ENCODE results near the gene PTPRD. TPM values are rescaled to one million over a fixed set of nuclear protein-coding genes. Genes with fewer than 3 reads are reported as not detected.

PTPRD gene
- total RNA-seq, 1 donor, result 11.5 TPM

DNA sequence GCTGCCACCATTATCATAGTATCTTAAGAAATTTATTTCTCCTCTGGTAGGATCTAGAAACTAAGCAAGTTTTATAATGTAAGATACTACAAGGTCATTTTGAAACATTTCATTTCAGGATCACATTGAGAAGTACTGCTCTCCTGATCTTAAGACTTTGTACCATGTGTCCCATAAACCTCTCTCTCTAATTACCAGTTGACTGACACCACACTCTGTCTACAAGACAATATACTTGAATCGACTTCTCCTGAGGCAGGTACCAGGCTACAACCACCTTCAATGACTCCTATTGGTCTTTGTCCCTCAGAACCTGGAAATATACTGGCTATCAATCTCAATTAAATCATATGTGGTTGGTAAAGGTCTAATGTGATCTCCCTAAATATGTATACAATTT is 597.0 kb downstream of the PTPRD start:
- TF ChIP-seq, protein P1, sequence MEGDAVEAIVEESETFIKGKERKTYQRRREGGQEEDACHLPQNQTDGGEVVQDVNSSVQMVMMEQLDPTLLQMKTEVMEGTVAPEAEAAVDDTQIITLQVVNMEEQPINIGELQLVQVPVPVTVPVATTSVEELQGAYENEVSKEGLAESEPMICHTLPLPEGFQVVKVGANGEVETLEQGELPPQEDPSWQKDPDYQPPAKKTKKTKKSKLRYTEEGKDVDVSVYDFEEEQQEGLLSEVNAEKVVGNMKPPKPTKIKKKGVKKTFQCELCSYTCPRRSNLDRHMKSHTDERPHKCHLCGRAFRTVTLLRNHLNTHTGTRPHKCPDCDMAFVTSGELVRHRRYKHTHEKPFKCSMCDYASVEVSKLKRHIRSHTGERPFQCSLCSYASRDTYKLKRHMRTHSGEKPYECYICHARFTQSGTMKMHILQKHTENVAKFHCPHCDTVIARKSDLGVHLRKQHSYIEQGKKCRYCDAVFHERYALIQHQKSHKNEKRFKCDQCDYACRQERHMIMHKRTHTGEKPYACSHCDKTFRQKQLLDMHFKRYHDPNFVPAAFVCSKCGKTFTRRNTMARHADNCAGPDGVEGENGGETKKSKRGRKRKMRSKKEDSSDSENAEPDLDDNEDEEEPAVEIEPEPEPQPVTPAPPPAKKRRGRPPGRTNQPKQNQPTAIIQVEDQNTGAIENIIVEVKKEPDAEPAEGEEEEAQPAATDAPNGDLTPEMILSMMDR (IDR thresholded peaks at IDR 0.05; ENCODE audit: insufficient read depth, low read length), result no peak
- no peak for DNase-seq (ENCODE audit: low read depth)
- H3K4me3 ChIP-seq (ENCODE audit: low read depth, low read length), result no peak overlapping the region

DNA sequence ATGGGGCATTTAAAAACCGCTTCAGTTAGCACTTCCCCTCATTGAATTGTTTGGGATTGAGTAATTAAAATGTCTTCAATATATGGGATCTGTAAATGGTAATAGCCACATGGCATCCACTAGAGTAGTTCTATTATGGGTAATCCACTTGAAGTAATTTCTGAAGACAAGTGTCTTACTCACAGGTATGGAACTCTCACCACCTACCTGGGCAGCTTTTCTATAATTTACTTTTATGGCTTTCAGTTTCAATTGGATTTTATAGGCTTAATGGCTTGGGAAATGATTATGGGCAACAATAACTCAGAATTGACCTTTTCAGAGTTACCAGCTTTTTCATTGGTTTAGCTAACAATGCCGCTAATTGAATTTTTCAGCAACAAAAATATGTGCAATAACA is 597.9 kb downstream of the PTPRD start:
- no peak for DNase-seq (ENCODE audit: low read depth)
- no peak overlapping the region for H3K4me3 ChIP-seq (ENCODE audit: low read depth, low read length)
- TF ChIP-seq, protein P1 (IDR thresholded peaks at IDR 0.05; ENCODE audit: insufficient read depth, low read length), result no peak

DNA sequence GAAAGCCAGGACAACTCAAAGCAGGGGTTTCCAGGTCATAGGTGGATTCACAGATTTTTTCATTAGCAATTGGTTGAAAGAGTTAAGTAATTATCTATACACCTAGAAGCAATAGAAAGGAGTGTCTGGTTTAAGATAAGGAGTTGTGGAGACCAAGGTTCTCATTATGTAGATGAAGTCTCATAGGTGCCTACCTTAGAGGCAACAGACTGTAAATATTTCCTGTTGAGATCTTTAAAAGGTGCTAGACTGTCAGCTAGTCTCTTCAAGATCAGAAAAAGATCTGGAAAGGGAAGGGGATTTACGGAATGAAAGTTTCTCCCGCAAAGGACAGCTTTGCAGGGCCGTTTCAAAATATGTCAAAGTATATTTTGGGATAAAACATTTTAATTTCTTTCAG is 603.4 kb downstream of the PTPRD start:
- H3K4me3 ChIP-seq (ENCODE audit: low read depth, low read length), result no peak overlapping the region
- DNase-seq (ENCODE audit: low read depth), result no peak
- TF ChIP-seq, protein P1 (IDR thresholded peaks at IDR 0.05; ENCODE audit: insufficient read depth, low read length), result no peak

DNA sequence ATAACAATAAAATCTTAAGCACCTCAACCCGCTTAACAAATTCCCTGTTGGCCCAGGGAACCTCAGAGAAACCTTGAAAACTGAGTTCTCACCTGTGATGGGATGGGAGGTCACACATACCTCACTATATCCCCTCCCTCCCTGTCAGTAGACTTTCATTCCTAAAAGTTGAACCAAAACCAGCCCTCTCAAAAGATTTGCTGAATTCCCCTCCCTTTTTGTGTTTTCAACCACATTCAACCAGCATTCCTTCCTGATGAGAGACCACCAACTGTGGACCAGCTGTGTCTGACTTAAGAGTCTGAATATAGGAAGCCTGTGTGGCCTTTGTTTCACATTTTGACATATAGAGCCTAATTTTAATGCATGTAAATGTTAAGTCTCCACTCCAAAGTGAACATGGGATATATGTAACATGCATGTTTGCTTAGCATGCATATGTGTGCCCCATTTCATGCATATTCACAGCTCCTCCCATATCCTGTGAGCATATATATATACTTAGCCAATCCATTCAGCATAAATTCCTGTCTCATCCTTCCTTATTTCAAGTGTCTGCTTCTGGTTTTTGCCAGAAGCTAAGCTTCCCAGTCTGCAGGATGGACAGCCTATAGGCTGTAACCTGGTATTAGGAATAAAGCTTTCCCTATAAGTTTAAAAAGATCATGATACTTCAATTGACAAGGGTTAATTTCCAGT is 604.6 kb downstream of the PTPRD start:
- no peak overlapping the region for H3K4me3 ChIP-seq (ENCODE audit: low read depth, low read length)
- DNase-seq (ENCODE audit: low read depth), result no peak

DNA sequence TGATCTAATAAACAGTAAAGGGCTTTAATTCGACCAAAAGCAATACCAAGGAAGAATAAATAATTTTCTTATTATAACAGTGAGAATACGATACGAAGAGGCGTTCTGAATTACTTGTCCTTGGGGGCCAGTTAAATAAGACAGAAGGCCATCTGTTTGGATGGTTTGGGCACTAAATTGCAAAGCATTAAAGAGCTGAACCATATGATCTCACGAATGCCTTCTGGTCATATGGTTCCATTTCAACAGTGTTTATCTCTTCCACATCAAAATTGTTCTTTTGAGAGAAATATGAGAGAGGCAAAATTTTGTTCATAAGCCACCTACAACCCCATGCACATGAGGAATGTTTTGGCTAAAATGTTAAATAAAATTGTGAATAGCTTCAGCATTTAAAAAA is 605.4 kb downstream of the PTPRD start:
- no peak for DNase-seq (ENCODE audit: low read depth)
- no peak overlapping the region for H3K4me3 ChIP-seq (ENCODE audit: low read depth, low read length)
- TF ChIP-seq, protein P1 (IDR thresholded peaks at IDR 0.05; ENCODE audit: insufficient read depth, low read length), result no peak

More for the DNA sequence above, 604.6 kb downstream of the PTPRD start:
- TF ChIP-seq, protein P1 (IDR thresholded peaks at IDR 0.05; ENCODE audit: insufficient read depth, low read length), result no peak

DNA sequence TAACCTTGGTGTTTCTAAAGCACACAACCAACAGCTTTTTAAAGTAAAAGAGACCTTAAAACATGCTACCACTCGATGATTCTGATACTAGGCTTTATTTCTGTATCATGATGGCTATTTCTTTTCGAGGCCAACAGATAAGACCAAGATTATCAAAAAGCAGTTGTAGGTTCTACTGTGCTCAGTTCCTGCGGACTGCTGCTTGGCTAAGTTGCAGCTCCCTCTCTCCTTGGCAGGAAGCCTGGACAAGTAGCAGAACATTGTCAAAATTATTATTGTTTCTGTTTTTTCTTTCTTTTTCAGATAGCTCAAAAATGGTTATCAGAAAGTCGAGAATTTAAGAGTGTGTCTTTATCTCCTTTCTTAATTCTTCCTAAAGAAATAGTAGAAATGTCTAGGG is 607.6 kb downstream of the PTPRD start:
- no peak overlapping the region for H3K4me3 ChIP-seq (ENCODE audit: low read depth, low read length)
- TF ChIP-seq, protein P1 (IDR thresholded peaks at IDR 0.05; ENCODE audit: insufficient read depth, low read length), result no peak
- peak; percentile 0 for DNase-seq (ENCODE audit: low read depth)

DNA sequence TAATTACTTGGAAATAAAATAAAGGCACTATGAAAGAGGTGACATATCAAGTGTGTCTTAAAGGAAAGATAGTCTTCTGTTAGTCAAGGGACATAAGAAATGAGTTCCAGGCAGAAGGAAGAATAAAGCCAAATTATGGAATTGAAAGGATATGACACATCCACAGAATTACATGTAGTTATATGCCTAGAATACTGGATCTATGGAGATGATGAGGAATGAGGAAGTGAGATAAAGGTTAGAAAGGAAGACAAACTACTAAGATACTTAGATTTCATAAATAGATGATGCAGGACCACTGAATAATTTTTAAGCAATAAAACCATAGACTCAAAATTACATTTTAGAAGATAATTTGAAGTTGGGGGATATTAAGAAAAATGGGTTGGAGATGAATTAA is 609.8 kb downstream of the PTPRD start:
- TF ChIP-seq, protein P1 (IDR thresholded peaks at IDR 0.05; ENCODE audit: insufficient read depth, low read length), result no peak
- DNase-seq (ENCODE audit: low read depth), result no peak
- no peak overlapping the region for H3K4me3 ChIP-seq (ENCODE audit: low read depth, low read length)
